Gastroesophageal sphincter (tissue), 3 donors: Measurements from ENCODE around the gene SLC66A3.

ENCODE experiments used
- EP300 ChIP-seq: sonication (generic); formaldehyde crosslinking; IDR thresholded peaks from one replicate; pipeline ENCODE4 v1.6.1; 2017; ENCODE audit warnings: antibody characterized with exemption, mild to moderate bottlenecking
- POLR2A ChIP-seq, 2 donors: fragments of 450-650 bp; IDR thresholded peaks; one replicate each; pipeline ENCODE4 v1.6.1; 2017; ENCODE audit warnings: antibody characterized with exemption in 2 of 2, mild to moderate bottlenecking in 2 of 2, moderate library complexity in 1 of 2
- TF ChIP-seq, protein P1 (sequence below), 4 experiments: fragments of 200-600 bp in 2 of 4; fragments of 450-650 bp in 2 of 4; sonication (generic) in 1 of 4; IDR thresholded peaks; one replicate each; pipeline ENCODE4 v1.5.1; 2017 to 2019; ENCODE audit warnings: antibody characterized with exemption in 4 of 4, mild to moderate bottlenecking in 2 of 4, moderate library complexity in 2 of 4

DNA sequence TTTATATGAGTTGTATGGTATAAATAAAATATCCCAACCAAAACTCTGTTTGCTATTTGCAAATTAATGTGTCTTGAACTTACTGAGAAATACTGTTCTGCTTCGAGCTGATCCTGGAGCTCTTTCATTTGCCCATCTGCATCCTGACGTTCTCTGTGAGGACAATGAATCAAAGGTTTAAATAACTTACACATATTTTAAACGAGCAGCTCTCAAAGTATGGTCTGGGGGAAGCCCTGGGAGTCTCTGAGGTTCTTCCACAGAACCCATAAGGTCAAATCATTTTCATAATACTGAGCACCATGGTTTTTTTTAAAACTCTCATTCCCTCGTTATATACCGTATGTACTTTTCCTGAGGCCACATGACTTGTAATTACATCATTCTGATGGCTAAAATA is 46.7 kb downstream of the SLC66A3 start:
- TF ChIP-seq, protein P1, sequence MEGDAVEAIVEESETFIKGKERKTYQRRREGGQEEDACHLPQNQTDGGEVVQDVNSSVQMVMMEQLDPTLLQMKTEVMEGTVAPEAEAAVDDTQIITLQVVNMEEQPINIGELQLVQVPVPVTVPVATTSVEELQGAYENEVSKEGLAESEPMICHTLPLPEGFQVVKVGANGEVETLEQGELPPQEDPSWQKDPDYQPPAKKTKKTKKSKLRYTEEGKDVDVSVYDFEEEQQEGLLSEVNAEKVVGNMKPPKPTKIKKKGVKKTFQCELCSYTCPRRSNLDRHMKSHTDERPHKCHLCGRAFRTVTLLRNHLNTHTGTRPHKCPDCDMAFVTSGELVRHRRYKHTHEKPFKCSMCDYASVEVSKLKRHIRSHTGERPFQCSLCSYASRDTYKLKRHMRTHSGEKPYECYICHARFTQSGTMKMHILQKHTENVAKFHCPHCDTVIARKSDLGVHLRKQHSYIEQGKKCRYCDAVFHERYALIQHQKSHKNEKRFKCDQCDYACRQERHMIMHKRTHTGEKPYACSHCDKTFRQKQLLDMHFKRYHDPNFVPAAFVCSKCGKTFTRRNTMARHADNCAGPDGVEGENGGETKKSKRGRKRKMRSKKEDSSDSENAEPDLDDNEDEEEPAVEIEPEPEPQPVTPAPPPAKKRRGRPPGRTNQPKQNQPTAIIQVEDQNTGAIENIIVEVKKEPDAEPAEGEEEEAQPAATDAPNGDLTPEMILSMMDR (IDR thresholded peaks at IDR 0.05), result no peak
- no peak for TF ChIP-seq EP300
- no peak for TF ChIP-seq POLR2A (IDR thresholded peaks at IDR 0.05)
